IMR-90 (cell line): ENCODE data around the gene PLPP4. TPM values are rescaled to one million over a fixed set of nuclear protein-coding genes. Genes with fewer than 3 reads are reported as not detected.

Experiments
- ATAC-seq: fragments of 200-7000 bp; cut with Tn5 transposase; 2 replicates; pipeline ENCODE4 v1.9.1; 2020; ENCODE audit warnings: low read depth, mild to moderate bottlenecking, moderate library complexity
- BruUV-seq: library from RNA; stranded (reverse); fragments of 400-500 nt; replicated peaks from 2 replicates; lab custom pipeline; 2021; lab: Mats Ljungman, UMichigan
- CTCF ChIA-PET: fragments of 300-600 bp; formaldehyde crosslinking; extraction: SDS; loops from one replicate; lab custom pipeline; 2021; ENCODE audit warnings: antibody characterized with exemption; lab: Yijun Ruan, JAX
- POLR2A ChIA-PET: fragments of 300-600 bp; sonication (Branson Sonifier 250); formaldehyde crosslinking; loops from one replicate; lab custom pipeline; 2022; ENCODE audit warnings: antibody characterized with exemption; ENCODE audit not compliant: unreplicated experiment; lab: Charles Lee
- DNase-seq: peaks from one replicate; pipeline ENCODE4 v3.0.0; 2013
- H2AFZ ChIP-seq: replicated peaks from 2 replicates; pipeline ENCODE3; 2013; ENCODE audit warnings: low read length, mild to moderate bottlenecking; ENCODE audit not compliant: poor library complexity
- H2AK5ac ChIP-seq: 2 replicates; pipeline ENCODE4 v1.6.1; 2013; ENCODE audit warnings: low read depth, low read length, inconsistent platforms
- H2AK9ac ChIP-seq: replicated peaks from 2 replicates; pipeline ENCODE3; 2013; ENCODE audit warnings: mild to moderate bottlenecking, low read depth, low read length, moderate library complexity; ENCODE audit not compliant: poor library complexity
- H2BK120ac ChIP-seq: 2 replicates; pipeline ENCODE4 v1.6.1; 2013; ENCODE audit warnings: low read depth, low read length, inconsistent platforms
- H2BK15ac ChIP-seq: 3 replicates; pipeline ENCODE4 v1.6.1; 2013; ENCODE audit warnings: low read depth, low read length, inconsistent platforms
- H2BK20ac ChIP-seq: 2 replicates; pipeline ENCODE4 v1.6.1; 2013; ENCODE audit warnings: low read depth, mild to moderate bottlenecking, inconsistent platforms, low read length, moderate library complexity
- H2BK5ac ChIP-seq: 2 replicates; pipeline ENCODE4 v1.6.1; 2013; ENCODE audit warnings: mild to moderate bottlenecking, low read depth, low read length, inconsistent platforms; ENCODE audit not compliant: poor library complexity, severe bottlenecking
- H3K14ac ChIP-seq: replicated peaks from 2 replicates; pipeline ENCODE4 v1.6.1; 2013; ENCODE audit warnings: low read depth, low read length, inconsistent platforms
- H3K18ac ChIP-seq: 2 replicates; pipeline ENCODE4 v1.6.1; 2013; ENCODE audit warnings: low read depth, low read length, control low read depth
- H3K23ac ChIP-seq: 2 replicates; pipeline ENCODE4 v1.6.1; 2013; ENCODE audit warnings: low read depth, low read length, inconsistent platforms
- H3K27ac ChIP-seq: 2 replicates; pipeline ENCODE4 v1.5.1; 2013; ENCODE audit warnings: mild to moderate bottlenecking, control low read depth, low read length; ENCODE audit not compliant: insufficient read depth
- H3K27me3 ChIP-seq: 2 replicates; pipeline ENCODE4 v1.6.1; 2013; ENCODE audit warnings: low read length; ENCODE audit not compliant: control insufficient read depth, insufficient read depth
- H3K36me3 ChIP-seq: 2 replicates; pipeline ENCODE4 v1.6.1; 2013; ENCODE audit warnings: low read length, mixed read lengths; ENCODE audit not compliant: control insufficient read depth, insufficient read depth
- H3K4ac ChIP-seq: 2 replicates; pipeline ENCODE4 v1.6.1; 2013; ENCODE audit warnings: low read depth, low read length, inconsistent platforms
- H3K4me1 ChIP-seq: 2 replicates; pipeline ENCODE4 v1.6.1; 2013; ENCODE audit warnings: low read length, mixed read lengths; ENCODE audit not compliant: control insufficient read depth, insufficient read depth
- H3K4me2 ChIP-seq: 2 replicates; pipeline ENCODE4 v1.6.1; 2013; ENCODE audit warnings: low read depth, mild to moderate bottlenecking, control low read depth, low read length, moderate library complexity
- H3K4me3 ChIP-seq: 2 replicates; pipeline ENCODE4 v1.5.1; 2013; ENCODE audit warnings: low read depth, mild to moderate bottlenecking, control low read depth, low read length, moderate library complexity; ENCODE audit not compliant: insufficient read depth
- H3K56ac ChIP-seq: 2 replicates; pipeline ENCODE4 v1.6.1; 2013; ENCODE audit warnings: low read length, inconsistent platforms; ENCODE audit not compliant: insufficient read depth; ENCODE audit errors: extremely low read depth
- H3K79me1 ChIP-seq, 2 experiments: 2 replicates each; pipeline ENCODE4 v1.6.1; 2013; ENCODE audit warnings: low read length in 2 of 2, inconsistent platforms in 1 of 2, low read depth in 1 of 2
- H3K9ac ChIP-seq: 2 replicates; pipeline ENCODE4 v1.6.1; 2013; ENCODE audit warnings: low read depth, low read length, control low read depth
- H3K9me1 ChIP-seq: 2 replicates; pipeline ENCODE4 v1.6.1; 2013; ENCODE audit warnings: low read length, inconsistent platforms; ENCODE audit not compliant: insufficient read depth
- H3K9me3 ChIP-seq: 2 replicates; pipeline ENCODE4 v1.6.1; 2013; ENCODE audit warnings: low read length; ENCODE audit not compliant: control insufficient read depth, insufficient read depth
- H4K20me1 ChIP-seq: 2 replicates; pipeline ENCODE4 v1.6.1; 2013; ENCODE audit warnings: low read length, inconsistent platforms; ENCODE audit not compliant: insufficient read depth
- H4K5ac ChIP-seq: 2 replicates; pipeline ENCODE4 v1.6.1; 2013; ENCODE audit warnings: mild to moderate bottlenecking, low read depth, low read length, control low read depth
- H4K8ac ChIP-seq, 2 experiments: 2 replicates each; pipeline ENCODE4 v1.6.1; 2013; ENCODE audit warnings: low read depth in 2 of 2, low read length in 2 of 2, control low read depth in 1 of 2, inconsistent platforms in 1 of 2
- H4K91ac ChIP-seq: 2 replicates; pipeline ENCODE4 v1.6.1; 2013; ENCODE audit warnings: low read depth, low read length, inconsistent platforms; ENCODE audit not compliant: insufficient read depth
- ELK1 ChIP-seq: fragments of 150-350 bp; IDR thresholded peaks from 2 replicates; pipeline ENCODE4 v1.6.1; 2016; ENCODE audit warnings: low read depth, mild to moderate bottlenecking, low read length, moderate library complexity, borderline replicate concordance
- MAZ ChIP-seq: IDR thresholded peaks from 2 replicates; pipeline ENCODE4 v1.6.1; 2012; ENCODE audit warnings: low read depth, mild to moderate bottlenecking, low read length, improper control_type of control experiment, moderate library complexity, borderline replicate concordance
- WGBS, 2 experiments: methylation state at CpG; one replicate each; pipeline versions ENCODE4 v1.1.5 to v1.1.7; 2013; ENCODE audit warnings: missing lambda C conversion rate in 2 of 2; ENCODE audit not compliant: insufficient read length in 1 of 2; ENCODE audit errors: extremely low coverage in 2 of 2; 5-methylcytosine and 5-hydroxymethylcytosine counted together
- dilution Hi-C: fragments of 300-500 bp; cut with HindIII; formaldehyde crosslinking; loops from one replicate; pipeline ENCODE4 v1.14.3; 2018; ENCODE audit warnings: low sequenced_read_pairs; ENCODE audit not compliant: unreplicated experiment
- in situ Hi-C: fragments of 300-500 bp; cut with MboI; formaldehyde crosslinking; loops from 3 replicates; pipeline ENCODE4 v1.14.3; 2019; ENCODE audit warnings: low sequenced_read_pairs, inconsistent platforms, mixed read lengths
- intact Hi-C: fragments of 100-400 bp; cut with micrococcal nuclease; formaldehyde crosslinking; loops from 2 replicates; pipeline ENCODE4 v1.10.0; 2022
- polyA plus RNA-seq, 3 experiments: library from polyadenylated mRNA; depleted of rRNA; stranded (reverse); fragments of >200 nt; gene quantifications; 2 replicates each; pipeline ENCODE4 v1.2.3, GENCODE V29; 2012; ENCODE audit warnings: low replicate concordance in 1 of 3
- total RNA-seq: library from RNA; depleted of rRNA; stranded (reverse); fragments of >200 nt; gene quantifications from 2 replicates; pipeline ENCODE4 v1.2.3, GENCODE V29; 2012

The PLPP4 gene
- total and polyA plus RNA-seq, 2 of the 4 experiments (the other 2 are of a cell fraction): 0.18 to 0.60 TPM

- Histone ChIP-seq H3K4ac (no peak overlapping the region), H2BK15ac (no peak overlapping the region), H3K9me3 (peaks cover 23% of the 10 kb centered on the region), H4K20me1 (no peaks in the 10 kb centered on the region), H3K9me1 (no peaks in the 10 kb centered on the region), H3K27me3 (no peaks in the 10 kb centered on the region), H3K23ac (no peak overlapping the region), H3K4me1 (no peaks in the 10 kb centered on the region), H2BK5ac (no peak overlapping the region), H2AFZ (no peak overlapping the region), H2AK5ac (no peak overlapping the region), H3K4me3 (no peak overlapping the region), H3K14ac (no peak overlapping the region), H3K18ac (no peak overlapping the region), H3K27ac (no peak overlapping the region), H2BK120ac (no peak overlapping the region), H3K36me3 (no peaks in the 10 kb centered on the region), H3K56ac (no peak overlapping the region), H3K9ac (no peak overlapping the region), H2BK20ac (no peak overlapping the region), H4K5ac (no peak overlapping the region), H4K91ac (no peak overlapping the region), H2AK9ac (no peak overlapping the region), H3K79me1 (no peaks in the 10 kb centered on the region), H4K8ac (no peak overlapping the region), H3K4me2 (no peak overlapping the region)
- no peak for TF ChIP-seq MAZ
- no peak for TF ChIP-seq ELK1
- 18% methylated on average over 1 of the region's 1 CpG; no CpG with 5 or more reads in 1 of the 2 experiments for WGBS, 2 experiments
- dilution Hi-C loops: no loop called here
- no peak for DNase-seq
- no peak for ATAC-seq
- BruUV-seq: no TSS peak
- intact Hi-C loops: no loop called here
- in situ Hi-C loops: no loop called here
- ChIA-PET POLR2A (no interaction called here), CTCF (no interaction called here)
Observed at GRCh38 chr10:120507175-120507574, 50.1 kb downstream of the PLPP4 start.
